Mesendoderm (in vitro differentiated cells): ENCODE measurements around the gene AKAP13.

ENCODE experiments used
- DNase-seq: peaks from one replicate; pipeline ENCODE4 v3.0.0; 2013
- H2AK5ac ChIP-seq: 2 replicates; pipeline ENCODE4 v1.6.1; 2013; ENCODE audit warnings: low read length, inconsistent platforms
- H2BK120ac ChIP-seq: 2 replicates; pipeline ENCODE4 v1.6.1; 2013; ENCODE audit warnings: low read depth, mild to moderate bottlenecking, low read length, moderate library complexity, mixed read lengths
- H2BK15ac ChIP-seq: replicated peaks from 2 replicates; pipeline ENCODE4 v1.6.1; 2013; ENCODE audit warnings: low read depth, mild to moderate bottlenecking, moderate library complexity
- H2BK5ac ChIP-seq: 2 replicates; pipeline ENCODE4 v1.6.1; 2013; ENCODE audit warnings: low read length, inconsistent platforms
- H3K18ac ChIP-seq: 2 replicates; pipeline ENCODE4 v1.6.1; 2013; ENCODE audit warnings: mild to moderate bottlenecking, low read length, mixed read lengths
- H3K23ac ChIP-seq: one replicate; pipeline ENCODE4 v1.6.1; 2013; ENCODE audit warnings: low read length
- H3K27ac ChIP-seq: 2 replicates; pipeline ENCODE4 v1.5.1; 2013; ENCODE audit warnings: low read depth, mild to moderate bottlenecking, inconsistent platforms, low read length, moderate library complexity
- H3K27me3 ChIP-seq: 2 replicates; pipeline ENCODE4 v1.6.1; 2013; ENCODE audit warnings: low read length, control low read depth, mild to moderate bottlenecking, inconsistent platforms; ENCODE audit not compliant: insufficient read depth, poor library complexity
- H3K36me3 ChIP-seq: 2 replicates; pipeline ENCODE4 v1.6.1; 2013; ENCODE audit warnings: low read length, inconsistent platforms; ENCODE audit not compliant: control insufficient read depth, insufficient read depth
- H3K4ac ChIP-seq: one replicate; pipeline ENCODE4 v1.6.1; 2013; ENCODE audit warnings: low read depth, mild to moderate bottlenecking, low read length, moderate library complexity
- H3K4me1 ChIP-seq: 2 replicates; pipeline ENCODE4 v1.6.1; 2013; ENCODE audit warnings: low read depth, low read length, inconsistent platforms; ENCODE audit not compliant: control insufficient read depth
- H3K4me2 ChIP-seq: 2 replicates; pipeline ENCODE4 v1.6.1; 2013; ENCODE audit warnings: low read length
- H3K4me3 ChIP-seq: 2 replicates; pipeline ENCODE4 v1.5.1; 2013; ENCODE audit warnings: mild to moderate bottlenecking, low read length
- H3K56ac ChIP-seq: one replicate; pipeline ENCODE4 v1.6.1; 2013; ENCODE audit warnings: low read length
- H3K79me1 ChIP-seq: 2 replicates; pipeline ENCODE4 v1.6.1; 2013; ENCODE audit warnings: low read length, inconsistent platforms
- H3K79me2 ChIP-seq: 2 replicates; pipeline ENCODE4 v1.6.1; 2013; ENCODE audit warnings: mild to moderate bottlenecking, low read length; ENCODE audit not compliant: control insufficient read depth, insufficient read depth
- H3K9ac ChIP-seq: 2 replicates; pipeline ENCODE4 v1.6.1; 2013; ENCODE audit warnings: low read length, inconsistent platforms
- H4K5ac ChIP-seq: one replicate; pipeline ENCODE4 v1.6.1; 2013; ENCODE audit warnings: low read length
- H4K8ac ChIP-seq: one replicate; pipeline ENCODE4 v1.6.1; 2013; ENCODE audit warnings: low read depth, mild to moderate bottlenecking, control low read depth, low read length, moderate library complexity
- WGBS: extraction: QIAGEN DNeasy Blood & Tissue Kit; methylation state at CpG from one replicate; pipeline ENCODE4 v1.1.7; 2013; ENCODE audit warnings: low lambda C conversion rate, missing lambda C conversion rate; ENCODE audit not compliant: insufficient coverage; ENCODE audit errors: extremely low coverage; 5-methylcytosine and 5-hydroxymethylcytosine counted together

Gene AKAP13

GRCh38 chr15:85753791-85754452 lies 373.5 kb downstream of the AKAP13 start:
- no peak overlapping the region for H3K18ac ChIP-seq
- no peak overlapping the region for H3K56ac ChIP-seq
- no peak overlapping the region for H4K5ac ChIP-seq
- no peaks in the 10 kb centered on the region for H3K36me3 ChIP-seq
- no peak overlapping the region for H3K4me2 ChIP-seq
- H3K27ac ChIP-seq: no peak overlapping the region
- H2BK5ac ChIP-seq: no peak overlapping the region
- no peaks in the 10 kb centered on the region for H3K79me2 ChIP-seq
- H3K79me1 ChIP-seq: no peaks in the 10 kb centered on the region
- DNase-seq: no peak
- no peak overlapping the region for H4K8ac ChIP-seq
- H3K9ac ChIP-seq: no peak overlapping the region
- no peak overlapping the region for H3K4me3 ChIP-seq
- no peak overlapping the region for H2AK5ac ChIP-seq
- H3K4ac ChIP-seq: no peak overlapping the region
- no peak overlapping the region for H3K23ac ChIP-seq
- H2BK120ac ChIP-seq: no peak overlapping the region
- H3K27me3 ChIP-seq: no peaks in the 10 kb centered on the region
- H3K4me1 ChIP-seq: peaks cover 1% of the 10 kb centered on the region
- no CpG with 5 or more reads among the region's 10 CpGs for WGBS
- H2BK15ac ChIP-seq: no peak overlapping the region

DNA sequence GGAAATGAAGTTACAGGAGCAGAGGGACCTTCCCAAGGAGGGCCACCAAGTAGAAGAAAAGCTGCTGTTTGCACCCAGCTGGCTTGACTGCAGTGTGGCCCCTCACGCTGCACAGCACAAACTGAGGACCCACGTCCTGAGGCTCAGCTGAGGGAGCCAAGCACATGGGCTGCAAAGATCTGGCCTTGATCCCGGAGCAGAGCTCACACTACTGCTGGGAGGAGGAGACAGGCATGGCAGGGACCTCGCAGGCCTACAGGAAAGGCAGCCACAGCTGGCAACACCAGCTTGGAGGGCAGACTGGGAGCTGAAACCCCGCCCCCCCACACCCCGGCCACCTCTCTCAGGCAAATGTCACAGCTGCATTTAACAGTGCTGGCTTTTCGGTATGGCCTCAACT lies 374.6 kb downstream of the AKAP13 start:
- no peak overlapping the region for H2AK5ac ChIP-seq
- H4K8ac ChIP-seq: no peak overlapping the region
- H3K4ac ChIP-seq: no peak overlapping the region
- DNase-seq: no peak
- H3K79me2 ChIP-seq: no peaks in the 10 kb centered on the region
- H3K4me1 ChIP-seq: peaks cover 1% of the 10 kb centered on the region
- no peak overlapping the region for H3K27ac ChIP-seq
- H2BK5ac ChIP-seq: no peak overlapping the region
- no peak overlapping the region for H3K56ac ChIP-seq
- no peak overlapping the region for H3K23ac ChIP-seq
- H3K79me1 ChIP-seq: no peaks in the 10 kb centered on the region
- WGBS: no CpG with 5 or more reads among the region's 7 CpGs
- H3K18ac ChIP-seq: no peak overlapping the region
- no peak overlapping the region for H3K4me2 ChIP-seq
- H3K36me3 ChIP-seq: no peaks in the 10 kb centered on the region
- H3K9ac ChIP-seq: no peak overlapping the region
- H2BK120ac ChIP-seq: no peak overlapping the region
- no peak overlapping the region for H4K5ac ChIP-seq
- no peak overlapping the region for H3K4me3 ChIP-seq
- no peak overlapping the region for H2BK15ac ChIP-seq
- H3K27me3 ChIP-seq: no peaks in the 10 kb centered on the region

DNA sequence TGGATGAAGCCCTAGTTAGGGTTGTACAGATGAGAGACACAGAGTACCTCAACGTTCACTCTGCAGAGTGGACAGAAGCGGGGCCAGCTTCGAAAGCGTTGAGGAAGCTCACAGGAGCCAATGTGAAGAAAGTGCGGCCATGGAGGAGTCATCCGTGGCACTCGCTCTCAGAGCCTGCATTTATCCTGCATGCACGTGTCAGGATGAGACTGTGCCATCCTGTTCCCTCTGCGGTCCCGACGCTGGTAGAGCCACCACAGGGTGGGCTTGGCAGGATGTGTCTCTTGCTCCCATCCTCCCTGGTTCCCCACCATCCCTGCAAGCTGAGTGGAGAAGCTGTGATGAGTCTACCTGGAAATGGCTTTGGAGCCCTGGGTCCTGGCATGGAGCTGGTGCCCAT lies 375.1 kb downstream of the AKAP13 start:
- Histone ChIP-seq H2BK120ac (no peak overlapping the region), H3K79me1 (no peaks in the 10 kb centered on the region), H2AK5ac (no peak overlapping the region), H3K4me3 (no peak overlapping the region), H2BK15ac (no peak overlapping the region), H3K56ac (no peak overlapping the region), H2BK5ac (no peak overlapping the region), H3K79me2 (no peaks in the 10 kb centered on the region), H3K4ac (no peak overlapping the region), H3K27ac (no peak overlapping the region), H3K18ac (no peak overlapping the region), H3K4me1 (peaks cover 1% of the 10 kb centered on the region), H3K4me2 (no peak overlapping the region), H4K8ac (no peak overlapping the region), H3K23ac (no peak overlapping the region), H3K27me3 (no peaks in the 10 kb centered on the region), H3K36me3 (no peaks in the 10 kb centered on the region), H4K5ac (no peak overlapping the region), H3K9ac (no peak overlapping the region)
- DNase-seq: no peak
- WGBS: no CpG with 5 or more reads among the region's 11 CpGs

- no peak overlapping the region for H2AK5ac ChIP-seq
- H3K9ac ChIP-seq: no peak overlapping the region
- H3K36me3 ChIP-seq: no peaks in the 10 kb centered on the region
- no peak overlapping the region for H3K4ac ChIP-seq
- peaks cover 1% of the 10 kb centered on the region for H3K4me1 ChIP-seq
- H3K4me3 ChIP-seq: no peak overlapping the region
- no peak overlapping the region for H3K56ac ChIP-seq
- no peak overlapping the region for H4K5ac ChIP-seq
- H3K79me1 ChIP-seq: no peaks in the 10 kb centered on the region
- no peak overlapping the region for H2BK5ac ChIP-seq
- WGBS: no CpG with 5 or more reads among the region's 4 CpGs
- H2BK120ac ChIP-seq: no peak overlapping the region
- no peak overlapping the region for H3K23ac ChIP-seq
- H3K27me3 ChIP-seq: no peaks in the 10 kb centered on the region
- no peak overlapping the region for H3K27ac ChIP-seq
- no peak overlapping the region for H3K4me2 ChIP-seq
- H3K18ac ChIP-seq: no peak overlapping the region
- no peak overlapping the region for H2BK15ac ChIP-seq
- no peak for DNase-seq
- no peak overlapping the region for H4K8ac ChIP-seq
- H3K79me2 ChIP-seq: no peaks in the 10 kb centered on the region
Measured at GRCh38 chr15:85755942-85756341, 375.5 kb downstream of the AKAP13 start.

DNA sequence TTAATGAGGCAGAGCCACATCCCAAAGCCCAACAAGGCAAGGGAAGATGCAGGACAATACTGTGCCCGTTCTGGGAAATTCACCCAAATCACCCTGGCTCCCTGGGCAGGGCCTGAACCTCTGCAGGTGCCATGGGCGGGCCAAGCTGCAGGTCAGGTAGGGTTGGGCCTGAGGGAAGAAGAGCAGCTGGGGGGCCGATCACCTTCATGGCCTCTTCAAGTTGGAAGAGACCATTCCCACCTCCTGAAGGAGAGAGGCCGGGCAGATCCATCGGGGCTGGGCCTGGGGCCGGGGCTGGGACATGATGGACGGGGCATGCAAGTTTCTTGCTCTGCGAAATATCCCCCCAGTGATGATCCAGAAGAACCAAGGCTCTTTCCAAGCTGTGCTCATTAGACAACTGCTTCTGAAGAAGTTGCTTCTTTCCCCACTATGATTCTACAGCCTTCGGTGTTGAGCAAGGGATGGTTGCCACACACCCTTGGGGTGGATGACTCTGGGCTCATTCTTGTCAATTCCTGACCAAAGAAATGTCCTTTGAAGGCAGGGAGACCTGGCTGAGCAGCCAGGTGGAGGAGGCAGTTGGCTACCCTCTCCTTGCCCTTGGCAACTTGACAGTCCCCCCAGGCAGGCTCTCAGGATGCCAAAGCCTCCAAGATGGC lies 376.1 kb downstream of the AKAP13 start:
- H3K36me3 ChIP-seq: no peaks in the 10 kb centered on the region
- H3K79me2 ChIP-seq: no peaks in the 10 kb centered on the region
- H2BK120ac ChIP-seq: no peak overlapping the region
- no peak for DNase-seq
- no peak overlapping the region for H3K4me2 ChIP-seq
- H3K4ac ChIP-seq: no peak overlapping the region
- H3K4me1 ChIP-seq: peaks cover 1% of the 10 kb centered on the region
- no peaks in the 10 kb centered on the region for H3K27me3 ChIP-seq
- no CpG with 5 or more reads among the region's 9 CpGs for WGBS
- H2BK15ac ChIP-seq: no peak overlapping the region
- no peak overlapping the region for H2BK5ac ChIP-seq
- no peak overlapping the region for H2AK5ac ChIP-seq
- H3K4me3 ChIP-seq: no peak overlapping the region
- no peak overlapping the region for H3K18ac ChIP-seq
- no peak overlapping the region for H3K9ac ChIP-seq
- H3K79me1 ChIP-seq: no peaks in the 10 kb centered on the region
- H4K8ac ChIP-seq: no peak overlapping the region
- no peak overlapping the region for H3K23ac ChIP-seq
- H4K5ac ChIP-seq: no peak overlapping the region
- no peak overlapping the region for H3K27ac ChIP-seq
- no peak overlapping the region for H3K56ac ChIP-seq
